Progenitor cell of endocrine pancreas (in vitro differentiated cells): ENCODE measurements around the gene SLC9A6. TPM values are rescaled to one million over a fixed set of nuclear protein-coding genes. Genes with fewer than 3 reads are reported as not detected.

ENCODE experiments used
- DNase-seq: peaks from one replicate; pipeline ENCODE4 v3.0.0; 2021; ENCODE audit warnings: low spot score; ENCODE audit not compliant: unreplicated experiment
- H3K27ac Mint-ChIP-seq: 2 replicates; pipeline ENCODE4 v1.8.0; 2021; ENCODE audit warnings: mild to moderate bottlenecking, moderate library complexity, mixed read lengths
- H3K27me3 Mint-ChIP-seq: 2 replicates; pipeline ENCODE4 v1.8.0; 2021; ENCODE audit warnings: mixed read lengths
- H3K36me3 Mint-ChIP-seq: 2 replicates; pipeline ENCODE4 v1.8.0; 2022; ENCODE audit warnings: mixed read lengths; ENCODE audit not compliant: insufficient read depth
- H3K4me1 Mint-ChIP-seq: 2 replicates; pipeline ENCODE4 v1.8.0; 2021; ENCODE audit warnings: low read depth, mixed read lengths
- H3K4me3 Mint-ChIP-seq: 2 replicates; pipeline ENCODE4 v1.8.0; 2021; ENCODE audit warnings: low read depth, mild to moderate bottlenecking, moderate library complexity, mixed read lengths
- H3K9me3 Mint-ChIP-seq: 2 replicates; pipeline ENCODE4 v1.8.0; 2021; ENCODE audit warnings: low read depth, mixed read lengths
- total RNA-seq: library from RNA; stranded (reverse); gene quantifications from 2 replicates; pipeline ENCODE4 v1.2.1, GENCODE V29; 2021
- TF ChIP-seq, protein P1 (sequence below): fragments of 200-600 bp; sonication (generic); IDR thresholded peaks from one replicate; pipeline ENCODE4 v1.5.0; 2021; ENCODE audit warnings: antibody characterized with exemption, mild to moderate bottlenecking; ENCODE audit not compliant: unreplicated experiment

The SLC9A6 gene
- total RNA-seq, 1 donor from 2014 or later = 15.3 TPM

DNA sequence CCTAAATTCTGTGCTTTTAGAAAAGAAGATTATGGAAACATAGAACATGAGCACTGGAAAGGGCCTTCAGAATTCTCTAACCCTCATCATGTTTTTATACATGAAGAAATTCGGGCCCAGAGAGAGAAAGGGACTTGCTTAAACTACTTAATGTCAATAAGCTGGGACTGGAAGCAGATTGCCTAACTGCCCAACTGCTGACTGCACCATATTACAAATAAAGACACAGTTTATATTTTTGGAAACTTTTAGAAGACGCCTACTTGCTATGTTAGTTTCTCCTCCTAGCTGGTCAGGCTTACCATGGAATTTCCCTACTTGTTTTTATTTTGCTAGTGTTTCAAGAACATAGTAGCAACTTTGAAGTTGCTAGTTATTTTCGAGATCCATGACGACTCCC lies 47.1 kb downstream of the SLC9A6 start:
- no peaks in the 10 kb centered on the region for H3K4me1 Mint-ChIP-seq
- TF ChIP-seq, protein P1, sequence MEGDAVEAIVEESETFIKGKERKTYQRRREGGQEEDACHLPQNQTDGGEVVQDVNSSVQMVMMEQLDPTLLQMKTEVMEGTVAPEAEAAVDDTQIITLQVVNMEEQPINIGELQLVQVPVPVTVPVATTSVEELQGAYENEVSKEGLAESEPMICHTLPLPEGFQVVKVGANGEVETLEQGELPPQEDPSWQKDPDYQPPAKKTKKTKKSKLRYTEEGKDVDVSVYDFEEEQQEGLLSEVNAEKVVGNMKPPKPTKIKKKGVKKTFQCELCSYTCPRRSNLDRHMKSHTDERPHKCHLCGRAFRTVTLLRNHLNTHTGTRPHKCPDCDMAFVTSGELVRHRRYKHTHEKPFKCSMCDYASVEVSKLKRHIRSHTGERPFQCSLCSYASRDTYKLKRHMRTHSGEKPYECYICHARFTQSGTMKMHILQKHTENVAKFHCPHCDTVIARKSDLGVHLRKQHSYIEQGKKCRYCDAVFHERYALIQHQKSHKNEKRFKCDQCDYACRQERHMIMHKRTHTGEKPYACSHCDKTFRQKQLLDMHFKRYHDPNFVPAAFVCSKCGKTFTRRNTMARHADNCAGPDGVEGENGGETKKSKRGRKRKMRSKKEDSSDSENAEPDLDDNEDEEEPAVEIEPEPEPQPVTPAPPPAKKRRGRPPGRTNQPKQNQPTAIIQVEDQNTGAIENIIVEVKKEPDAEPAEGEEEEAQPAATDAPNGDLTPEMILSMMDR = no peak
- H3K27me3 Mint-ChIP-seq = no peaks in the 10 kb centered on the region
- H3K9me3 Mint-ChIP-seq = peaks cover 18% of the 10 kb centered on the region
- peaks cover 6% of the 10 kb centered on the region for H3K36me3 Mint-ChIP-seq
- no peak for DNase-seq
- H3K27ac Mint-ChIP-seq = no peak overlapping the region
- no peak overlapping the region for H3K4me3 Mint-ChIP-seq

GRCh38 chrX:136034668-136035067 lies 49.4 kb downstream of the SLC9A6 start:
- H3K27ac Mint-ChIP-seq = no peak overlapping the region
- H3K4me3 Mint-ChIP-seq = no peak overlapping the region
- TF ChIP-seq, protein P1 = no peak
- no peaks in the 10 kb centered on the region for H3K4me1 Mint-ChIP-seq
- DNase-seq = no peak
- H3K36me3 Mint-ChIP-seq = peaks cover 6% of the 10 kb centered on the region
- H3K27me3 Mint-ChIP-seq = no peaks in the 10 kb centered on the region
- peaks cover 10% of the 10 kb centered on the region for H3K9me3 Mint-ChIP-seq

- TF ChIP-seq, protein P1 = no peak
- no peak overlapping the region for H3K27ac Mint-ChIP-seq
- no peaks in the 10 kb centered on the region for H3K4me1 Mint-ChIP-seq
- peaks cover 4% of the 10 kb centered on the region for H3K36me3 Mint-ChIP-seq
- H3K27me3 Mint-ChIP-seq = no peaks in the 10 kb centered on the region
- H3K9me3 Mint-ChIP-seq = peaks cover 8% of the 10 kb centered on the region
- DNase-seq = no peak
- H3K4me3 Mint-ChIP-seq = no peak overlapping the region
Observed at GRCh38 chrX:136035663-136036062, 50.4 kb downstream of the SLC9A6 start.

GRCh38 chrX:136039485-136039884 lies 54.2 kb downstream of the SLC9A6 start:
- TF ChIP-seq, protein P1 = no peak
- peaks cover 6% of the 10 kb centered on the region for H3K36me3 Mint-ChIP-seq
- DNase-seq = no peak
- H3K27ac Mint-ChIP-seq = no peak overlapping the region
- H3K9me3 Mint-ChIP-seq = peaks cover 8% of the 10 kb centered on the region
- no peak overlapping the region for H3K4me3 Mint-ChIP-seq
- H3K27me3 Mint-ChIP-seq = no peaks in the 10 kb centered on the region
- no peaks in the 10 kb centered on the region for H3K4me1 Mint-ChIP-seq

DNA sequence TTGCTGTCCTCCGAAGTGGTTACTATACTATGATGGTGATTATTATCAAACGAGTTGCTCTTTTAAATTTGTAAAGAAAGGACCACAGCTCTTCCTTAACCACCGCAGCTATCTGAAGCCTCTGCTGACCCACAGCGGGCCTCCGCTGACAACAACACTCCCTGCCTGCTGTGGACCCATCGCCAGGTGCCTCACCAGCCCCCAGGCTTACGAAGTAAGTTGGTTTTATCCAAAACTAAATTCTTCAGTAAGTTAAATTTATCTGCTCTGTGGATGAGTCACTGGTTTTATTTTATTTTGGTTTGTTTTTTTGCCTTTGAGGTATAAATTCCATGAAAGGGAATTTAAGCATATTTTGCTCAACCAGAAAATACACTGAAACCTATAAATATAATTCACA lies 54.7 kb downstream of the SLC9A6 start:
- H3K27me3 Mint-ChIP-seq = no peaks in the 10 kb centered on the region
- no peak overlapping the region for H3K27ac Mint-ChIP-seq
- DNase-seq = no peak
- no peak overlapping the region for H3K4me3 Mint-ChIP-seq
- peaks cover 8% of the 10 kb centered on the region for H3K9me3 Mint-ChIP-seq
- TF ChIP-seq, protein P1 = no peak
- no peaks in the 10 kb centered on the region for H3K4me1 Mint-ChIP-seq
- peaks cover 6% of the 10 kb centered on the region for H3K36me3 Mint-ChIP-seq
